WTC11 (cell line): ENCODE results near the gene JTB. TPM values are rescaled to one million over a fixed set of nuclear protein-coding genes. Genes with fewer than 3 reads are reported as not detected.

Experiments used
- ATAC-seq: fragments of 200-7000 bp; cut with Tn5 transposase; 2 replicates; pipeline ENCODE4 v1.10.0; 2021; ENCODE audit warnings: mild to moderate bottlenecking, moderate library complexity
- CTCF ChIA-PET: fragments of 300-600 bp; sonication (Branson Sonifier 250); formaldehyde crosslinking; loops from one replicate; lab custom pipeline; 2021; ENCODE audit warnings: antibody characterized with exemption; lab: Charles Lee
- POLR2A ChIA-PET: fragments of 350-600 bp; sonication (Branson Sonifier 250); formaldehyde crosslinking; loops from one replicate; lab custom pipeline; 2021; ENCODE audit warnings: antibody characterized with exemption; lab: Charles Lee
- DNase-seq: peaks from one replicate; pipeline ENCODE4 v3.0.0; 2021; ENCODE audit warnings: low spot score
- H3K27ac Mint-ChIP-seq: 2 replicates; pipeline ENCODE4 v1.8.0; 2021; ENCODE audit warnings: mixed read lengths
- H3K27me3 Mint-ChIP-seq: 2 replicates; pipeline ENCODE4 v1.8.0; 2021; ENCODE audit warnings: low read depth, mild to moderate bottlenecking, moderate library complexity, mixed read lengths
- H3K36me3 Mint-ChIP-seq: 2 replicates; pipeline ENCODE4 v1.8.0; 2021; ENCODE audit warnings: mixed read lengths
- H3K4me1 Mint-ChIP-seq: 2 replicates; pipeline ENCODE4 v1.8.0; 2022; ENCODE audit warnings: mixed read lengths
- H3K4me3 Mint-ChIP-seq: 2 replicates; pipeline ENCODE4 v1.8.0; 2021; ENCODE audit warnings: mild to moderate bottlenecking, moderate library complexity, mixed read lengths
- H3K9me3 Mint-ChIP-seq: 2 replicates; pipeline ENCODE4 v1.8.0; 2021; ENCODE audit warnings: mixed read lengths
- ARID4B ChIP-seq: sonication (generic); formaldehyde crosslinking; IDR thresholded peaks from 2 replicates; pipeline ENCODE4 v1.8.0; 2023; ENCODE audit warnings: missing genetic modification reagents, mild to moderate bottlenecking, borderline replicate concordance
- ATF3 ChIP-seq: sonication (generic); formaldehyde crosslinking; conservative IDR thresholded peaks from 2 replicates; pipeline ENCODE4 v1.8.1; 2022; ENCODE audit warnings: mild to moderate bottlenecking, missing genetic modification reagents
- GABPB1 ChIP-seq: sonication (generic); formaldehyde crosslinking; IDR thresholded peaks from 2 replicates; pipeline ENCODE4 v1.8.1; 2023; ENCODE audit warnings: mild to moderate bottlenecking, missing genetic modification reagents
- GTF2I ChIP-seq: fragments of 250-450 bp; sonication (Bioruptor Pico); conservative IDR thresholded peaks from 2 replicates; pipeline ENCODE4 v1.4.0; 2021; ENCODE audit warnings: mild to moderate bottlenecking
- HMGA2 ChIP-seq: fragments of 250-450 bp; sonication (Bioruptor Pico); IDR thresholded peaks from 2 replicates; pipeline ENCODE4 v1.4.0; 2021; ENCODE audit warnings: mild to moderate bottlenecking, moderate library complexity
- KAT7 ChIP-seq: sonication (generic); formaldehyde crosslinking; IDR thresholded peaks from 2 replicates; pipeline ENCODE4 v1.8.1; 2023; ENCODE audit warnings: missing genetic modification reagents, mild to moderate bottlenecking, borderline replicate concordance
- MLX ChIP-seq: sonication (generic); formaldehyde crosslinking; IDR thresholded peaks from 2 replicates; pipeline ENCODE4 v1.8.1; 2023; ENCODE audit warnings: mild to moderate bottlenecking, missing genetic modification reagents, moderate library complexity
- MXD4 ChIP-seq: fragments of 250-450 bp; sonication (Bioruptor Pico); IDR thresholded peaks from 2 replicates; pipeline ENCODE4 v1.8.0; 2021; ENCODE audit warnings: mild to moderate bottlenecking, moderate library complexity, borderline replicate concordance
- NFATC4 ChIP-seq: fragments of 250-450 bp; sonication (Bioruptor Pico); IDR thresholded peaks from 2 replicates; pipeline ENCODE4 v1.9.0; 2021; ENCODE audit warnings: mild to moderate bottlenecking
- NFE2L1 ChIP-seq: sonication (generic); formaldehyde crosslinking; IDR thresholded peaks from 2 replicates; pipeline ENCODE4 v1.8.1; 2023; ENCODE audit warnings: missing genetic modification reagents
- SMAD3 ChIP-seq: sonication (generic); formaldehyde crosslinking; IDR thresholded peaks from 2 replicates; pipeline ENCODE4 v1.8.0; 2022; ENCODE audit warnings: missing genetic modification reagents, mild to moderate bottlenecking, borderline replicate concordance
- STAT6 ChIP-seq: sonication (generic); formaldehyde crosslinking; conservative IDR thresholded peaks from 2 replicates; pipeline ENCODE4 v1.8.1; 2023; ENCODE audit warnings: mild to moderate bottlenecking, low read depth, missing genetic modification reagents, moderate library complexity
- TP53 ChIP-seq: sonication (generic); formaldehyde crosslinking; IDR thresholded peaks from 2 replicates; pipeline ENCODE4 v1.8.1; 2023; ENCODE audit warnings: mild to moderate bottlenecking, missing genetic modification reagents
- ZNF232 ChIP-seq: sonication (generic); formaldehyde crosslinking; IDR thresholded peaks from 2 replicates; pipeline ENCODE4 v1.8.0; 2022; ENCODE audit warnings: mild to moderate bottlenecking, missing genetic modification reagents
- ZNF263 ChIP-seq: sonication (generic); formaldehyde crosslinking; IDR thresholded peaks from 2 replicates; pipeline ENCODE4 v1.8.1; 2022; ENCODE audit warnings: low read depth, mild to moderate bottlenecking, moderate library complexity, missing genetic modification reagents
- ZNF425 ChIP-seq: fragments of 250-450 bp; sonication (Bioruptor Pico); conservative IDR thresholded peaks from 2 replicates; pipeline ENCODE4 v1.9.0; 2021; ENCODE audit warnings: mild to moderate bottlenecking
- ZNF532 ChIP-seq: fragments of 250-450 bp; sonication (Bioruptor Pico); IDR thresholded peaks from 2 replicates; pipeline ENCODE4 v1.9.0; 2021; ENCODE audit warnings: mild to moderate bottlenecking, borderline replicate concordance
- total RNA-seq: library from RNA; stranded (reverse); gene quantifications from 3 replicates; pipeline ENCODE4 v1.2.3, GENCODE V29; 2021

The JTB gene
- total RNA-seq, 1 experiment from 2014 or later, result 90.3 TPM

- ATAC-seq (no peak), DNase-seq (no peak)
- no peaks in the 10 kb centered on the region for H3K27me3 Mint-ChIP-seq
- POLR2A ChIA-PET, result no interaction called here
- CTCF ChIA-PET, result interaction anchor here (0.6 to 3.1 kb wide), 5 partner anchors 10 to 160 kb away, joined by 4 to 15 read pairs (median 11); partner anchors contain the start of genes CREB3L4 and DENND4B
- H3K27ac Mint-ChIP-seq, result peak overlapping the region; percentile 93
- H3K36me3 Mint-ChIP-seq, result peaks cover 37% of the 10 kb centered on the region
- H3K4me3 Mint-ChIP-seq, result peak overlapping the region; percentile 94
- TF ChIP-seq KAT7 (CRISPR knock-in tag) (no peak), GTF2I (CRISPR knock-in tag) (no peak), ZNF425 (CRISPR knock-in tag) (no peak), NFATC4 (no peak), STAT6 (CRISPR knock-in tag) (no peak), NFE2L1 (no peak), ZNF263 (no peak), TP53 (CRISPR knock-in tag) (no peak), SMAD3 (CRISPR knock-in tag) (no peak), ATF3 (CRISPR knock-in tag) (no peak)
- no peaks in the 10 kb centered on the region for H3K9me3 Mint-ChIP-seq
- H3K4me1 Mint-ChIP-seq, result peaks cover 43% of the 10 kb centered on the region
Measured at GRCh38 chr1:153956997-153957715, 20.3 kb downstream of the JTB start.

GRCh38 chr1:153954826-153955225, 22.6 kb downstream of the JTB start:
- peaks cover 36% of the 10 kb centered on the region for H3K36me3 Mint-ChIP-seq
- ChIA-PET CTCF (interaction anchor here (2.8 kb wide), 1 partner anchor 8 kb away, joined by 15 read pairs; the partner anchor contains the start of gene DENND4B), POLR2A (interaction anchor here (0.5 to 2.7 kb wide), 3 partner anchors 13 to 32 kb away, joined by 3 to 6 read pairs (median 5); partner anchors contain the start of genes CREB3L4 and GATAD2B)
- DNase-seq, result no peak
- H3K4me1 Mint-ChIP-seq, result peaks cover 25% of the 10 kb centered on the region
- TF ChIP-seq MXD4 (CRISPR knock-in tag) (no peak), GABPB1 (CRISPR knock-in tag) (no peak), HMGA2 (CRISPR knock-in tag) (no peak), ZNF532 (no peak), ZNF232 (no peak), MLX (CRISPR knock-in tag) (no peak), ARID4B (CRISPR knock-in tag) (no peak)
- H3K27me3 Mint-ChIP-seq, result no peaks in the 10 kb centered on the region
- H3K27ac Mint-ChIP-seq, result no peak overlapping the region
- H3K9me3 Mint-ChIP-seq, result no peaks in the 10 kb centered on the region
- no peak for ATAC-seq
- H3K4me3 Mint-ChIP-seq, result no peak overlapping the region
